HG02642 (cell line): ENCODE results near the gene CRYGN.

Experiments
- ATAC-seq: cut with Tn5 transposase; IDR thresholded peaks from one replicate; pipeline ENCODE4 v1.9.1; 2021; ENCODE audit warnings: mild to moderate bottlenecking; ENCODE audit not compliant: unreplicated experiment, poor library complexity

CRYGN gene

DNA sequence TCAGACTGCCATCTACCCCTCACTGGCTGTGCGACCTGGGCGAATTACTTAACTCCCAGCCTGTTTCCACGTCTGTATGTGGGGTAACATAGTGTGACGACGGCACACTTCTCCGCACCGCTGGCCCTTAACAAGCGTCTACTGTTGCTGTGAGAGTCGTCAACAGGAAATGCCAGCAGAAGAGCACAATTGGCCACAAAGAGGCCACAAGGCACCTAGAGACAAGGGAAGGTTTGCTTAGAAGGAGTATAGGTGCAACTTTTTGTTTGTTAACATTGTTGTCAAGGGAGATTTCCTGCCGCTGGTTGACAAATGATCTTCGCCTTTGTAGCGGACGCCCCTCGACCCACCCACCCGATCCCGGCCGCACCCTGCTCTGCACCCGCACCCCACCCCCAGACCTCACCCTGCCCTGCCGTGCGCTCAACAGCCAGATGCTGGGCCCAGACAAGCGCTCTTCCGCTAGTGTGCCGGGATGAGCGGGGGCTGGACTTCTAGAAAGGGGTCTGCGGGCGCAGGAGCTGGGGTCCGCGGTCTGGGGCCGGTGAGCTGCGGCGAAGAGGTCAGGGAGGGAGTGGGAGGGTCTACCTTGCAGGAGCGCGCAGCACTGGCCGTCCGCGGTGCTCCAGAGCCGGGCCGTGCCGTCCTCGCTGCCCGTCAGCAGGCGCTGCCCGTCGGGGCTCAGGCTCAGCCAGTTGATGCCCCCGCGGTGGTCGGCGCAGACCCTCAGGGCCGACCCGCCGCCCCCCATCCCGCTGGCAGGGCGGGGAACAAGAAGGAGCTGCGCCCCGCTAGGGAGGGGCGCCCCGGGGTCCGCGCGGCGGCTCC, 30.9 kb downstream of the CRYGN start:
- no peak for ATAC-seq

DNA sequence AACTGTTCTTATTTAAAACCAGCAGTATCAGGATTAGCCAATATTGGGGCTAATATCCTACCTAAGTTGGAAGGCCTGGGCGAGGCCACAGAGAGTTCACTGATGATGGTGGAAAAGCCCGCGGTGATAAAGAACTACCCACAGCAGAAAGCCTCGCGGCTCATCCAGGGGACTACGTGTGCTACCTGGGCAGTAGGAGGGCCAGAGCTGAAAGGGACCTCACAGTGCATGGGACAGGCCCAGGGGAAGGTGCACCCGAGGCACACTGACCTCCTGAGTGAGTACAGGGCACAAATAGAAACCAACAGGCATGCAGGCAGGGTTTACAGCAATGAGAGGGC, 31.5 kb downstream of the CRYGN start:
- no peak for ATAC-seq

DNA sequence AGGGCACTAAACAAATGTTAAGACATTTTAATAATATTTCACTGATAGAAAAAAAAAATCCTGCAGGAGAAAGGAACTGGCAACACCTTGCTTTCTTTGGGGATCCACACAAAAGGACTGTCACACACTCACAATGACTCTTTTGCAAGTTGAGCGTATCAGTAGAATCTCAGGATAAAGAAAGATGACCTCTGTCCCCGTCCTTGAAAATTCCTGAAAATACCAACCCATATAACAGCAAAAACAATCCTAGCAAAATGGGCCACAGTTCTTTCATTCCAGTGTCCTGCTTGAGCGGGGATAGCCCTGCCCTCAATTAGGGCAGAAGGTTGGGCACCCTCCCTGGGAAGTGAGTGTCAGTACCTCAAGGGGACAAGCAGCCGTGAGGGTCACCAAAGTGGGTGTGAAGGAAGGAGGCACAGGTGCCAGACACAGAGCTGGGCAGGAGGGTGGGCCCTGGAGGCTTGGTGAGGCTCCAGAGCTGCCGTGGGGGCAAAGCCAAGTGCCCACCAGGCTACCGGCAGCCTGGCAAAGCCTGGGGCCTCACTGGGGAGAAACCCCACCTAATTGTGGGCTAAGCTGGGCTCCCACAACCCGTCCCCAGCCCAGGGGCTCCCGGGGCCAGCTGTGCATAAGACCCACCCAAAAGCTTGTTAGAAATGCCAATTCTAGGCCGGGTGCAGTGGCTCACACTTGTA, 32.9 kb downstream of the CRYGN start:
- ATAC-seq, result no peak

DNA sequence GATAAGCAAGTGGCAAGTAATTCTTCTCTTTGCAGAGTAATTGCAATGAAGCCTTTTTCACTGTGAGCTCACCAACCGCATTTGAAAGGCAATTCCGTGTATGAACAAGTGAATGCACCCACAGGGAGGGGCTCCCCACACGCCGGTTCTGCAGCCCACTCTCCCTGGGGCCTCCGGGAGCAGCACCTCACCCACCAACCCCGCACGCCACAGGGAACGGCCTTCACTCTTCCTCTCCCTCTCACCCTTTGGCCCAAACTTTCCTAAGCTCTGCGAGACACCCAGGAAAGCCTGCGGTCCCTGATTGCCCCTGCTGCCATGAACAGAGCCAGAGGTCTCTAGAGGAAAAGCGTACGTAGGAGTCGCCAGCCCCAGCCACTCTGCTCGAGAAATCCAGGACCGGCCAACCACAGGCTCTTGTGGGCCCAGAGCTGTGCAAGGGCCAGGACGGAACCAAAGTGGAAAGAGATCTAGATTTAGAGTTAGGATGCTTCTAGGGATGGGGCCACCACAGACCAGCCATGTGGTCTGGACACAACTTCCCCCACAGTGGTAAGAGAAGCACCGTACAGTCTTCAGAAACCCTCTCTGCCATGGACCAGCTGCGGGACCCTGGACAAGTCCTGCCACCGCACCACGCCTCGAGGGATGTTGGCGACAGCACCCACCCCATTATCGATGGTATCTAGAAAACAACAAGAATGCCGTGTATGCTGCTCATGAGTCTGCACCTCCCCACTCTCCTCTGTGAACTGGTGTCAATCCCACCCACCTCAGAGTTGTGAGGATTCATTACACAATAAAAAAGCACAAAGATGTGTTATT, 33.7 kb downstream of the CRYGN start:
- ATAC-seq, result no peak

DNA sequence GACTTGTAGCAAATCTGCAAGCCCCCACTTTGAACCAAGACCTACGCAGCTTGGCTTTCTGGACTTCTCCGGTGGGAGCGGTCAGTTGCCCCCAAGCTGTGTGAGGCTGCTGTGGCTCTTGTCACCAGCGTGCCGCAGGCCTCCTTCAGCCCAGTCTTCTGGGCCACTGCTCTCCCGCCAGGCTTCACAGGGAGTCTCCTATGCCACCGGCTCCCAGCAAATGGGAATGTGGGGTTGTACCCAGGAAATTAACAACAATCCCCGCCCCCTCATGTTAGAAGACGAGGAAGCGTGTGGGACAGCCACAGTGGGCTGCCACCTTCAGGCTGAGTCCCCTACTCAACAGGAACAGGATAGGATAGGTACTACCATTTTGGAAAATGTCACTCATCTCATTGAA, 34.4 kb downstream of the CRYGN start:
- ATAC-seq, result no peak

DNA sequence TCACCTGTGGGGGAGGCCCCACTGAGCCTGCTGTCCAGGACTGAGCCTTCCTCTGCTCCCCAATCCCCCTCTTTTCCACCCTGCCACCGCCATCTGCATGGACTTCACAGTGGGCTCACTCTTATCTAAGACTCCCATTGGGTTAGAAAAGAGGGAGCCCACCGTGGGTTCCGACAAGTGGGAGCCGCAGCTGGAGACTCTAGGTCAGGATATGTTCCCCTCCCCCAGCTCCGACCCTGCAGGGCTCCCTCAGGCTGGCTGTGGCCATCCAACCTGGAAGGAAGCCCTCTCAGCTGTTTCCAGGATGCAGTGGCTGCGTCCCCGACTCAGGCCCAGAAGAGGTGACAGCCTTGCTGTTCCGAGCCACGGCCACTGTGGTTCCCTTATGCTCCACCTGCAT, 34.9 kb downstream of the CRYGN start:
- ATAC-seq, result no peak

DNA sequence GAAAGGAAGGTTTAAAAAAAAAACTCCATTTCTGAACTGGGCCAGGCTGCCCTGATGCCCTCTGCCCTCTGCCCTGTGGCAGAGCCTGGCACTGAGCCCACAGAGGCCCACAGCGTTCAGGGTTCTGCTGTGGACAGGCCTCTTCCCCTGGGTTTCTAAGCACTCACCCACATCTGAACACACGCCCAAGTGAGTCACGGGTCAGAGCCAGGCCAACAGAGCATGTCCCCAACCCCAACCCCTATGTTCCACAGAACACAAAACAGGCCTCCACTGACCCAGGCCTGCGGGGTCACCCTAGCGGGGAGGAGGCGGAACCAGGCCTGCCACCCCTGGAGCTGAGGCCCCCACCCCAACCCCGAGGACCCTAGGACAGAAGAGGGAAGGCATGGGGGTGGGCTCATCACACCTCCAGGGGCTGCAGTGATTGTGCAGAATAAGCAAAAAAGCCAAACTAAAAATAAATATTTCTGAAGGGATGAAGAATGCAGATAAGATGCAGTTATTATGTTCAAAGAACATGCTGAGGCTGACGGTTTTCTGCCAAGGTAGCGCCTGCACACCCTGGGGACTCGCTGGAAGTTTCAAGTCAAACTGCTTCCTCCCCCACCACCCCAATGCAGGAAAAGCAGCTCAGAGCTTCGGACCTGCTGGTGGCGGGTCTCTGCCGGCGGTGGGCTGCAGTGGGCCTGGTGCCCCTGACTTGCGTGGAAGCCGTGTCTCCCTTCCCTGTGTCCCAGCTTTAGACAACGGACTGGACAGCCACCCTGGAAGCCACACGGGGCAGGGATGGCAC, 35.5 kb downstream of the CRYGN start:
- ATAC-seq, result no peak

DNA sequence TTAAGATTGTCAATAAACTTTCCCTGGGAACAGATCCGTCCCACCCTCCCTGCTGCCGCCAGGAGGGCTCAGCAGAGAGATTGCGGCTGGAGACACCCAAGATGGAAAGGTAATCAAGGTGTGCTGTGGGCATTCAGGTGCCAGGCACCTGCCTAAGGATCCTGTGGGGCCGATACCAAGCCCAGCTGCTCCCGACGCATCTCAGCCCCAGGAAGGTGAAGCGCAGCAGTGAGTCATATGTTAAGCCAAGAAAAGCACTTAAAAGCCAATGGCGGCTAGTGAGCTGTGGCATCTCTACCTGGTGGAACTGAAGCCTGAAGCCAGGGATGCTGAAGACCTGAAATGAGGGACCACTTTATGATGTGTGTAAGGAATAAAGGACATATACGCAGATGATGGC, 36.2 kb downstream of the CRYGN start:
- ATAC-seq, result no peak

DNA sequence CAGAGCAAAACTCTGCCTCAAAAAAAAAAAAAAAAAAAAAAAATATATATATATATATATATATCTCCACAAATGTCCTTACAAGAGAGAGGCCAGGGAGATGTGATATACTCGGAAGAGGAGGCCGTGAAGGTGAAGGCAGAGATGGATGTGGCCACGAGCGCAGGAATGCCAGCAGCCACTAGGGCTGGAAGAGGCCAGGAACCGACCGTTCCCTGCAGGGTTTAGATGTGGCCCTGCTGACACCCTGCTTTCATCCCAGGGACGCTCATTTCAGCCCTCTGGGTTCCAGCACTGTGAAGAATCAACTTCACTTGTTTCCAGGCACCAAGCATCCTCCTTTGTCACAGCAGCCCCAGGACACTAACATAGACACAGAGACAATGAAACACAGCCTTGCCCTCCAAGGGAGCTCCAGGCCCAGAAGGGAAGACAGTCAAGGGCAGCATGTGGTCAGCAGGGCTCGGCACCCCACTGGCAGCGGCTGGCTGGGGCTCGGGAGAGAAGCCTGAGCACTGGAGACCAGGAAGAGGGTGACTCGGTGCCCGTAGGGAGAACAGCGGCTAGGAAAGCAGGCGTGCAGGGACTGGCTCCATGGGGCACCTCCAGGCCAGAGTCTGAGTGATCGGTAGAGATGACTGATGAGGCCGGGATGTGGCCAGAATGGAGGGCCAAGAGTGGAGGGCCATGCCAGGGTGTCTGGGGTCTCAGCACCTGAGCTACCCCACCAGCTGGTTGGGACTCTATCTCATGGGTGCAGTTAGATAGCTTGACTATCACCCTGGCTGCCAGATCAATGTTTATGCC, 37.7 kb downstream of the CRYGN start:
- no peak for ATAC-seq

DNA sequence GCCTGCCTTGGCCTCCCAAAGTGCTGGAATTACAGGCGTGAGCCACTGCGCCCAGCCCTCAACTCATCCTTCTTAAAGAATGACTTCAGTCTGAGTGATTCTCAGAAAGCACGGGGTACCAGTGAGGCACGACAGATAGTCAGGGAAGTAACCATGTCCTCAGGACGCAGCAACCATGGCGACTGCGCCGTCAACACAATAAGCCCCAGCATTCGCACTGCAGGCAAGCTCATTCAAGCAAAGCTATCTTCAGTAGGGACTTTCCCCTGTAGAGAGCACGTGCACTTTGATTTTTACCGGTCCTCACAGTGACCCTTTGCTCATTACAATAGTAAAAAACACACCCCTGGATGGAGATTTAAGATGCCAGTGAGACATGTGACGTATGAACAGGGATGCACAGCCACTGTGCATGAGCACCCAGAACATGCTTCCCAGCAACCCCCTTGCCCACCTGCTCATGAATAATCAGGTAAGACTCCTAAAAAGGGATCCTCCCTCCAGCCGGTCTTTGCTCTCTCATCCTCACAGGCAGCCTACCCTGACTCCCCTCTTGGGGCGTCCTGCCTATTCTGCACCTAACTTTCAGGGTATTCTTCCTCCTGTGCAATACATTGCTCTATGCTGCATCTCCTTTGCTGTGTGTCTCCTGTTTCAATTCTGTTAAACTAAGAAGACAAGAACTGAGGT, 39.2 kb downstream of the CRYGN start:
- peak; percentile 76 for ATAC-seq

DNA sequence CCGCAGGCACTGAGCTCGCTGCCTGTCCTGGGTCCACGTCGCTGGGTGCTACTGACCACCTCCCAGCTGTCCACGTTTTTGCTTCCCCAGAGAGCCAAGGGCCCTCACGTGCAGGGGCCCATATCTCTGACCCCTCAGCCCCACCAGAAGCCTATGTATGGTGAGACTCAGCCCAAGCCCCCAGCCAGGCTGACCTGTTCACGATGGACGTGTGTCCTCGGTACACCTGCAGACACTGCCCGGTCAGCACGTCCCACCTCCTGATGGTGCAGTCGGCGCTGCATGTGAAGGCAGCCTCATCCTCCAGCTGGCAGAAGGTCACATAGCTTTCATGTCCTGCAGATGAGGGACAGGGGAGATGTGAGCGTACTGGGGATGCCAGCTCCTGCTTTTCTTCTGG, 40.0 kb downstream of the CRYGN start:
- ATAC-seq, result no peak

DNA sequence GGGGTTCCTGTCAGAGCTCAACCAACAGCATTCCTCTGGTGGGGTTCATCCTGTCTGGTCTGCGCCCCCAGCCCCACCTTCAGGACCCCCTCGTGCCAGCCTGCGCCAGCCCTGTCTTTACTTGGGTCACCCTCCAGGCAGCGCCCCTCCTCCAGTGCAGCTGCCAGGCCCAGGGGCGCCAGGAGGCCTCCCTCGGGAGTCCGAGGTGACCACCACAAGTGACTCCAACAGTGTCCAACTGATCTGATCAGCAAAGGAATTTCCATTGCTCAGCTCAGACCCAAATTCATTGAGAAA, 40.7 kb downstream of the CRYGN start:
- ATAC-seq, result no peak

DNA sequence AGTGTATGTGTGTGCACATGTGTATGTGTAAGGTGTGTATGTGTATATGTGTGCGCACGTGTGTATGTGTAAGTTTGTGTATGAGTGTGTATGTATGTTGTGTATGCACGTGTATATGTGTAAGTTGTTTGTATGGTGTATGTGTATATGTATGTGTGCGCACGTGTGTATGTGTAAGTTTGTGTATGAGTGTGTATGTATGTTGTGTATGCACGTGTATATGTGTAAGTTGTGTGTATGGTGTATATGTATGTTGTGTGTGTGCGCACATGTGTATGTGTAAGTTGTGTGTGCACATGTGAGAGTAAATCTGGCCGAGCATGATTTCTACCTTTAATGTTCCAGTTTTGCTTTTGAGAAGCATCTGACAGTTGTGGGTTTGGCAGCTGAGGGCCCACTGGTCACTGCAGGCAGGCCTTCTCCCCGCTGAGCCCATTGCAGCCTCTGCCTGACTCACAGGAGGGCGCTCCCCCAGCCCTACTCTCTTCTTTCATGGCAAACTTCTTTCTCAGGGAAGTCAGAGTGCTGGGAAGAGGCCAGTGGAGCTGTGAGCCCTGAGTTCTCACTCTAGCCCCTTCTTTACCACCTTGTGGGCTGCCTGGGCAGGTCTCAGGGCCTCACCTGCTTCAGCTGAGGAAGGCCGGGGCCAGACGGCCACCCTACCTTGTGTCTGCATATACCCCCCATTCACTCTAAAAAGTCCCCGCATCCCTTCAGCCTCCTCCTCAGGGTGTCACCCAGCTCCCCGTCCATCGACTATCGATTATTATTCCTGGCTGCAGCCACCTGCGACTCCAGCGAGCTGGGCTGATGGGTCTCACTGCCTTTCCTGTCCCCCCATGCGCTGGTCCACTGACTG, 41.3 kb downstream of the CRYGN start:
- no peak for ATAC-seq

DNA sequence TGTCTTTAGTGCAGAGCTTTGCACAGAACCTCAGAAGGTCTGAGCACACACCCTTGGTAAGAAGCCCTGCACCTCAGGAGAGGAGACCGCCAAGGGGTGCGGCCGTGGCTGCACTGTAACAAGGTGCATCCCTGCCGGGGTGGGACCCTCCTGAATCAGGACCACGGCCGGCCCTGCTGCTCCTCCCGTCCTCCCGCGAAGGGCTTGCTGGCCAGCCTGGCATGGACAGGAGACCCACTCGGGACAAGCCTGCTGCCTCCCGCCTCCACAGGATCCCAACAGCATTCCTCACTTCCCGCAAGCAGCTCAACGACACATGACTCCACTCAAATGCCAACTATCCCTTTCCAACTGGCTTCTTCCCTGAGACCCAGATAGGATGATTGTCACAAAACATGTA, 42.9 kb downstream of the CRYGN start:
- ATAC-seq, result no peak

DNA sequence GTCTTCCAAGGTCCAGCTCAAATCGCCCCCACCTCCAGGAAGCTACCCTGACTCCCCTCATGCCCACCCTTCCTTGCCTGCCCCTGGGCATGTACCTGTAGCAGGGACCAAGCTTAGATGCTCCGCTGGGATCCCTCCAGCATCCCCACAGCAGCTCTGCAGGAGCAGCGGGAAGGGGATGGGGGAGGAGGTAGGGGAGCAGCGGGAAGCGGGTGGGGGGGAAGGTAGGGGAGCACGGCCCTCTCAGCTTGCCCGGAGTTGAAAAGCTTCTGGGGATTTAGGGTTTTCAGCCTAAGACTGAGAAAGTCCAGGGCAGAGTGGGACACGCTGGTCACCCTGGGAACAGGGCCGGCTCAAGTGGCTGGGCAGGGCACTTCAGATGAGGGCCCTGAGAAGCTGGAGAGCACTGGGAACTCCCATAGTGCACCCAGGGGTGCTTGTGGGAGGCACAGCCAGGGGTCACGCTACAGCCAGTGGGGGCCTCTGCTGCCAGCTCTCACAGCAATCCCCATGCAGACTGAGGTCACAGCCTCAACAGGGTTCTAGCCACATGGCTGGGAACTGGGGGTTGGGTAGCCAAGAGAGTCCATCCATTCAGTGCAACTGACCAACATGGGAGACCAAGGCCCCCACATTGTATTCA, 43.5 kb downstream of the CRYGN start:
- no peak for ATAC-seq

DNA sequence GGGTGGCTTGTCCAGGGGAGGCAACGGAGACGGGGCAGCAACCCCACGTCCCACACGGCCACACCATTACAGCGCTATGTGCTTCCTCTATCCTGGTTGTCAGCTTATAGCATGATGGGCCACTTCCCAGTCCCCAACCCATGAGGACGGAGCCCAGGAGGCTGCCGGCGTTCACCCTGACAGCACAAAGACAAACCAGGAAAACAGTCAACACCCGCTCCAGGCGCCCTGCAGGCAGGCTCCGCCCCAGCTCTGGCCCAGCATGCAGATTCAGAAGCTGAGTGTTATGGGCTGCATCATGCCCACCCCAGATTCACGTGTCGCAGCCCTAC, 44.9 kb downstream of the CRYGN start:
- no peak for ATAC-seq

DNA sequence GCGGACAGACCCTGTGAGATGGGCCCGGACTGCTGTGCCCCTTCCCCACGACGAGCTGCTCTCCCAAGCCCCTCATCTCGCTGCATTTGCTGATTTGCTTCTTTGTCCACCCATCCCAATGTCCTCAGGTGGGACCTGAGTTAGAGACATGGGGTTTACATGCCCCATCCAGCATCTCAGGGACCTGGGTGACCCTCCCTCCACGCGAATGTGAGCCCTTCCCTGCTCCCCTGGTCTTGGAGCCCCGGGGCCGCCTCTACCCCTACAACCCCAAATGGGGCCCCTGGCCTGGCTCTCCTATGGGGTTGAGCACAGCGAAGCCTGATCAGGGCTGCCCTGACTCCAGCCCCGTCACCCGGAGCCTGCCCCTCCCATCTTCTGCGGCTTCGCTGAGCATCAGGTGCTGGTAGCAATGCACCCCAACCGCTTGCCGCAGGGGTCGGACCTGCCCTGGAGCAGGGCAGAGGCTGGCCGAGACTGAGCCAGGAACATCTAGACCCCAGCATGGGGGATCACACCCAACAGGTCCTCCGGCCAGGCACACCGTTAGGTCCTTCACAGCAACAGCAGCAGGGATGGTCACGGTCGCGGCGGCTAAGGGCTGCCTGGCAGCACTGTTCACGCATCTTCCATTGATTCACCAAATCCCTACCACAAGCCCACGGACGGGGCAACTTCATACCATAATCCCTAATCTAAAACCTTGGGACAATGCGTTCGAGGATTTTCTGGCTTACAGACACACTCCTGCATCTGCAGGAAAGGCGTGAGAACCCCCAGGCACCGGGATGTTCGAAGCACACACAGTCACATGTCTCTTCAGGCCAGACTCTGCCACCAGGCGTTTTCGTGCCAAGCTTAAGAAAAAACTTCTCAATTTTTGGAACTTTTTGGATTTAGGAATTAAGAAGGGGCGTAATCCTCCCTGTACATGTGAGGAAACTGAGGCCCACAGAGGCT, 45.6 kb downstream of the CRYGN start:
- ATAC-seq, result no peak
